ENCODE measurements around the gene KCNQ1. TPM values are rescaled to one million over a fixed set of nuclear protein-coding genes. Genes with fewer than 3 reads are reported as not detected.

The KCNQ1 gene
- total RNA-seq, 4 donors from 2014 or later: 3.2 to 12.7 (median 5.5) TPM

DNA sequence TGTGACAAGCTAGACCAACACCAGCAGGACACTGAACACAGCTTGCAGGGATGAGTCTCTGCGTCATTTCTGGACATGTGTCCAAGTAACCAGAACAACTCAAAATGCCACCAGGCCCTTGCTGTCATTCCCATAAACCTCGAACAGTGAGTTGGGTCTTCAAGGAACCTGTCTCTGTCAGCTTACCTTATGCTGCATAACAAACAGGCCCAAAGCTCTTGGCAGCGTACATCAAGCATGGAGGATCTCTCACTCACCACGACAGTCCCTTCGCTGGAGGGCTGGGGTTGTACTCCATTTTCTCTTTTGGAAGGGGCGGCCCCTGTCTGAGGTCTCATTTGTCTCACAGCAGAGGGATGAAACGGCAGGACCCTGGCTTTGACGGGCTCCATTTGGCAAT is 434.0 kb downstream of the KCNQ1 start:
- TF ChIP-seq, protein P1, sequence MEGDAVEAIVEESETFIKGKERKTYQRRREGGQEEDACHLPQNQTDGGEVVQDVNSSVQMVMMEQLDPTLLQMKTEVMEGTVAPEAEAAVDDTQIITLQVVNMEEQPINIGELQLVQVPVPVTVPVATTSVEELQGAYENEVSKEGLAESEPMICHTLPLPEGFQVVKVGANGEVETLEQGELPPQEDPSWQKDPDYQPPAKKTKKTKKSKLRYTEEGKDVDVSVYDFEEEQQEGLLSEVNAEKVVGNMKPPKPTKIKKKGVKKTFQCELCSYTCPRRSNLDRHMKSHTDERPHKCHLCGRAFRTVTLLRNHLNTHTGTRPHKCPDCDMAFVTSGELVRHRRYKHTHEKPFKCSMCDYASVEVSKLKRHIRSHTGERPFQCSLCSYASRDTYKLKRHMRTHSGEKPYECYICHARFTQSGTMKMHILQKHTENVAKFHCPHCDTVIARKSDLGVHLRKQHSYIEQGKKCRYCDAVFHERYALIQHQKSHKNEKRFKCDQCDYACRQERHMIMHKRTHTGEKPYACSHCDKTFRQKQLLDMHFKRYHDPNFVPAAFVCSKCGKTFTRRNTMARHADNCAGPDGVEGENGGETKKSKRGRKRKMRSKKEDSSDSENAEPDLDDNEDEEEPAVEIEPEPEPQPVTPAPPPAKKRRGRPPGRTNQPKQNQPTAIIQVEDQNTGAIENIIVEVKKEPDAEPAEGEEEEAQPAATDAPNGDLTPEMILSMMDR (IDR thresholded peaks at IDR 0.05; ENCODE audit: low read depth): no peak

DNA sequence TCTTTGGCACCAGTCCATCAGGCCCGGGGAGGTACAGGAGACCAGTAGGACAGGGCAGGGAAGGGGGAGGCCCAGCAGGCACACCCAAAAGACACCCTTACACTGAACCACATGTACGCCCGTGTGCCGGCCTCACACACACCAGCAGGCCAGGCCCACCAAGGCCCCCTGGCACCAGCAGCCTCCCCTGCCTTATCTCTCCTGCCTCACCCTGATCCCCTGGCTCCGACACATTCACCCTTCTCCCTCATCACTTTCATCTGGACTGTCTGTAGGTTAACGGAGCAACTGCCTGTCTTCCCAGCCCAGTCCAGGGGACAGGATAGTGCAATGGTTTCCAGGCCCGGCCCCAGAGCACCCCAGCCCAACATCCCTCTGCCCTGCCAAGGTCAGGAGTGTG is 435.8 kb downstream of the KCNQ1 start:
- TF ChIP-seq, protein P1 (IDR thresholded peaks at IDR 0.05; ENCODE audit: low read depth): no peak

DNA sequence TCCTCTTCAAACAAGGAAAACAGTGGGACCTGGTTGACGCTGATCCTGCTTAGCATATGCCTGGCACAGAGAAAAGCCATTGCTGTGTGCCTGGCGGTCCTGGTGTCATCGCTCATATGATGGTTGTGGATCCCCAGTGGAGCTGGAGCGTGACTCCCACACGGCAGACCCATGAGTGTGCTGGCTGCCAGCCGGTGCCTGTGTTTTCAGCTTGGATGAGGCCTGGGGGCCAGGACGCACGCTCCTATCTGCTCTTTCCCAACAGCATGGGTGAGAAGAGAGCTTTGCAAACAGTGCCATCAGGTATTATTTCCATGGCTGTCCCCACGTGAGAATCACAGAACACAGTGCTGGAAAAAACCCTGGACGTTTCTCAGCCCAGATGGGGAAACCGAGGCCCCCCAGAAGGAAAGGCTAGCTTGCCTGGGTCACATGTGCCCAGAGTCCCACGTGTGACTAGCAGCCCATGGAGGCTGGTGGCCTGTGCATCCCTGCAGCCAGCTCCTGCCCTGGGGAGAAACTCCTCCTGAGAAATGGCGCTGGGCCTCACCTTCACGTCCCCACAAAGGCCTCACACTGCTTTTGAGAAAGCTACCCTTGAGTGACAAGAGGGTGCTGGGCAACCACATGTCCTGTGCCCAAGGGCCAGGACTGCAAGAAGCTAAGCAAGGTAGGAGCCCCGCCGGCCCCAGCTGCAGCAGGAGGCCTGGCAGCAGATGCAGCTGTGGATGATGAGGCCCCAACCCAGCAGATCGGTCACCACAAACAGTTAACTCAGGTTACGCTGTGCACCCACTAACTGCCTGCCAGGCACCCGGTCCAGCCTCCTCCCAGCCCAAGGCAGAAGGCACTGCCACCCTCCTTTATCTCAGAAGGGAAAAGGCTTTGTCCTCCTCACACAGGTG is 436.5 kb downstream of the KCNQ1 start:
- TF ChIP-seq, protein P1 (IDR thresholded peaks at IDR 0.05; ENCODE audit: low read depth): no peak

DNA sequence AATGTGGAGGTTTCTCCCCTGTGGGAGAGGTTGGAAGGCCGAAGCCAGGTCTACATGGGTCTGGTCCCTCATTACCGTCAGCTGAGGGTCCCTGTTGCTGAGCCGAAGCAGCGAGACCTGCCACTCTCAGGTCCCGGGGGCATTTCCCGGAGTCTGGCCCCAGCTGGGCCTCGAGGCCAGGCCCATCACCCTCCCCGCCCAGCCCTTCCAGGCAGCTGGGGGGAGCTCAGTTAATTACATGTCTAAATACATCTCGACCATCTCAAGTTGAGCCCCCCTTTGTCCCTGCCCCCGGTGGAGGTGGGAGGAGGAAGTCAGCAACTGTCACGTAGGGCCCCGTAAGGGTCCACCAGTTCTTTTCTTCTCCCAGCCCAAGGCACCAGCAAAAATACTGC is 437.2 kb downstream of the KCNQ1 start:
- TF ChIP-seq, protein P1 (IDR thresholded peaks at IDR 0.05; ENCODE audit: low read depth): no peak

DNA sequence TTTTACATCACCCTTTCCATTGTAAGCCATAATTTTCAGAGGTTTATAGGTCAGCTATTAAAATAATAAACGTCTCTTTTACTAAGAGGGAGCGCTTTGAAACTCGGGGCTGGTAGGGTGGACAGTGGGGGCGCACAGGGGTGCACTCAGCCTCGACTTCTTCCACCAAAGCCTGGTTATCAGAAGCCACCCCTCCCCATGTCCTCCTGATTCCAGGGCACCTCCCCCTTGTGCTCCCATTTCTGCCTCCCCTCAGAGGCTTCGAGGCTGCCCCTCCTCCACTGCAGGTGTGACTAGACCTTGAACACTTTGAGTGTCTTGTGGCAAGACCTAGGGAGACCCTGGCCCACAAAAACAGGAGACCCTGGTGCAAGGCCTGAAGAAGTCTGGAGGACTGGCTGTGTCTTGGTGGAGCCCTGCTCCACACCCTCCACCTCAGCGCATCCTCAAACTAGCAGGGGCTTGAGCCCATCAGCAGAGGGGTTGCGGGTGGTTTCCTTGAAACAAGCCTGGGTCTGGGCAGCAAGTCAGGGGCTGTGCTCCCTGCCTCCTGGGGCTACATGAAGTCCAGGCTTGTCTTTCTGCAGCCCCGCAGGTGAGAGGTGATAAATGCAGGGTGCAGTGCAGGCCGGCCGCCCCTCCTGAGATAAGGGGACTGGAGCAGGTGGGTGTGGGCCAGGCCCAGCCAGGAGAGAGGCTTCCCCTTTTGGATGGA is 437.7 kb downstream of the KCNQ1 start:
- TF ChIP-seq, protein P1 (IDR thresholded peaks at IDR 0.05; ENCODE audit: low read depth): no peak

DNA sequence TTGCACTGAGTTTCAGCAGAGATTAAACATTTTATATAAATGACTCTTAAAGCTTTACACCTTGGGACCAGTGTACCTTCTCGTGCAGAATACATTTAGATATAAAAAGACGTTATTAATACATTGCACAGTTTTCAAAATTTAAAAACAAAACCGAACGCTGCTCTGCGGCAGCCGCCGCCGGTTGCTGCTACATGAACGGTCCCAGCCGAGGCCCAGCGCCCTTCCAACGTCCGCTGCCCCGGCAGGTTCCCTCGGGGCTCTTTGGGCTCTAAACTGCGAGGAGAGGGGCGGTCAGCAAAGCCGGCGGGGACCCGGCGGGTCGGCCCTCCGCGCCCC is 438.8 kb downstream of the KCNQ1 start:
- TF ChIP-seq, protein P1 (IDR thresholded peaks at IDR 0.05; ENCODE audit: low read depth): no peak
